HepG2 (cell line): Measurements from ENCODE around the gene PDIK1L. TPM values are rescaled to one million over a fixed set of nuclear protein-coding genes. Genes with fewer than 3 reads are reported as not detected.

Experiments
- ATAC-seq: fragments of 200-7000 bp; cut with Tn5 transposase; 3 replicates; pipeline ENCODE4 v1.9.1; 2020; ENCODE audit warnings: mild to moderate bottlenecking, moderate library complexity
- BruUV-seq: library from RNA; stranded (reverse); fragments of 400-500 nt; replicated peaks from 2 replicates; lab custom pipeline; 2021; lab: Mats Ljungman, UMichigan
- CTCF ChIA-PET: fragments of 300-600 bp; formaldehyde crosslinking; extraction: SDS; loops from one replicate; lab custom pipeline; 2021; ENCODE audit warnings: low total read pairs, inconsistent platforms, low intra/inter-chr PET ratio; lab: Yijun Ruan, JAX
- POLR2A ChIA-PET: fragments of 350-600 bp; sonication (Branson Sonifier 250); formaldehyde crosslinking; loops from one replicate; lab custom pipeline; 2020; ENCODE audit warnings: antibody characterized with exemption, inconsistent platforms; lab: Yijun Ruan, JAX
- DNase-seq: peaks from one replicate; pipeline ENCODE4 v3.0.0-alpha.2; 2015; ENCODE audit warnings: low spot score
- FAIRE-seq: peaks from 3 replicates; lab custom pipeline; 2011; peaks lifted over from hg19 to GRCh38; lab: Jason Lieb, UNC
- H2AFZ ChIP-seq: one replicate; pipeline ENCODE4 v1.6.1; 2011; ENCODE audit warnings: low read length, inconsistent platforms
- H3K27ac ChIP-seq: fragments of 300-600 bp; 3 replicates; pipeline ENCODE4 v1.8.0; 2011; ENCODE audit warnings: mixed run types, mild to moderate bottlenecking, mixed read lengths, low read length, inconsistent platforms; ENCODE audit not compliant: insufficient read depth; ENCODE audit errors: extremely low read length
- H3K27me3 ChIP-seq, 2 experiments: fragments of 200-600 bp in 1 of 2; 2 replicates in 1 of 2; 3 replicates in 1 of 2; pipeline versions ENCODE4 v1.6.0 to v1.8.0; 2011; ENCODE audit warnings: low read length in 2 of 2, mild to moderate bottlenecking in 2 of 2, moderate library complexity in 2 of 2, inconsistent platforms in 1 of 2; ENCODE audit not compliant: insufficient read depth in 2 of 2, control insufficient read depth in 1 of 2
- H3K36me3 ChIP-seq, 2 experiments: fragments of 200-600 bp in 1 of 2; replicated peaks in 1 of 2; 2 replicates in 1 of 2; 3 replicates in 1 of 2; pipeline versions ENCODE4 v1.5.1 to v1.8.0; 2011; ENCODE audit warnings: low read length in 2 of 2, inconsistent platforms in 1 of 2; ENCODE audit not compliant: insufficient read depth in 2 of 2, control insufficient read depth in 1 of 2
- H3K4me1 ChIP-seq: 2 replicates; pipeline ENCODE4 v1.5.1; 2012; ENCODE audit warnings: low read length, inconsistent platforms; ENCODE audit not compliant: insufficient read depth
- H3K4me2 ChIP-seq: 2 replicates; pipeline ENCODE4 v1.6.0; 2011; ENCODE audit warnings: low read depth, low read length, inconsistent platforms
- H3K4me3 ChIP-seq, 3 experiments: fragments of 200-600 bp in 1 of 3; sonication (generic), shearing (Covaris generic) in 1 of 3; replicated peaks in 1 of 3; 2 replicates each; pipeline ENCODE4 v1.5.1; 2011 to 2016; ENCODE audit warnings: low read length in 3 of 3, inconsistent platforms in 2 of 3, low read depth in 2 of 3, mild to moderate bottlenecking in 2 of 3, control low read depth in 1 of 3, mixed read lengths in 1 of 3; ENCODE audit not compliant: insufficient read depth in 1 of 3
- H3K79me2 ChIP-seq: one replicate; pipeline ENCODE4 v1.6.1; 2011; ENCODE audit warnings: low read length, inconsistent platforms; ENCODE audit not compliant: insufficient read depth
- H3K9ac ChIP-seq: 2 replicates; pipeline ENCODE4 v1.6.0; 2011; ENCODE audit warnings: mild to moderate bottlenecking, low read depth, low read length, inconsistent platforms; ENCODE audit not compliant: insufficient read depth
- H3K9me3 ChIP-seq: 2 replicates; pipeline ENCODE4 v1.5.1; 2012; ENCODE audit warnings: mild to moderate bottlenecking, low read length
- H4K20me1 ChIP-seq: 2 replicates; pipeline ENCODE4 v1.6.0; 2011; ENCODE audit warnings: inconsistent platforms, mild to moderate bottlenecking, low read length, moderate library complexity; ENCODE audit not compliant: insufficient read depth
- AHR ChIP-seq: IDR thresholded peaks from 2 replicates; pipeline ENCODE4 v1.6.1; 2018; ENCODE audit warnings: missing genetic modification reagents, missing compliant biosample characterization
- ARNTL ChIP-seq: sonication (generic); formaldehyde crosslinking; IDR thresholded peaks from 2 replicates; pipeline ENCODE4 v1.4.0; 2020; ENCODE audit warnings: mild to moderate bottlenecking, missing genetic modification reagents
- ERF ChIP-seq: IDR thresholded peaks from 2 replicates; pipeline ENCODE4 v1.6.1; 2018; ENCODE audit warnings: missing biosample characterization, missing genetic modification reagents
- GRHL1 ChIP-seq: sonication (generic); formaldehyde crosslinking; conservative IDR thresholded peaks from 2 replicates; pipeline ENCODE4 v1.8.0; 2022; ENCODE audit warnings: missing genetic modification reagents
- KLF16 ChIP-seq, 2 experiments: sonication (generic) in 1 of 2; formaldehyde crosslinking in 1 of 2; IDR thresholded peaks; 2 replicates each; pipeline versions ENCODE4 v1.6.1 to v1.8.0; 2016 to 2023; ENCODE audit warnings: missing genetic modification reagents in 2 of 2, missing compliant biosample characterization in 1 of 2
- POLR2AphosphoS2 ChIP-seq: IDR thresholded peaks from 2 replicates; pipeline ENCODE4 v1.6.1; 2011; ENCODE audit warnings: low read depth, low read length, improper control_type of control experiment
- PRDM10 ChIP-seq: sonication (generic); formaldehyde crosslinking; IDR thresholded peaks from 2 replicates; pipeline ENCODE4 v1.4.0; 2020; ENCODE audit warnings: low read depth, missing genetic modification reagents
- STAG1 ChIP-seq: sonication (generic); formaldehyde crosslinking; IDR thresholded peaks from 2 replicates; pipeline ENCODE4 v1.4.0; 2020; ENCODE audit warnings: missing genetic modification reagents
- ZBTB10 ChIP-seq: sonication (generic); formaldehyde crosslinking; IDR thresholded peaks from 2 replicates; pipeline ENCODE4 v1.4.0; 2020; ENCODE audit warnings: missing genetic modification reagents, borderline replicate concordance
- ZNF296 ChIP-seq: sonication (generic); formaldehyde crosslinking; conservative IDR thresholded peaks from 2 replicates; pipeline ENCODE4 v1.5.0; 2020; ENCODE audit warnings: mild to moderate bottlenecking, missing genetic modification reagents
- ZNF343 ChIP-seq: sonication (generic); formaldehyde crosslinking; IDR thresholded peaks from 2 replicates; pipeline ENCODE4 v1.4.0; 2020; ENCODE audit warnings: mild to moderate bottlenecking, missing genetic modification reagents
- ZNF576 ChIP-seq: sonication (generic); formaldehyde crosslinking; IDR thresholded peaks from 2 replicates; pipeline ENCODE4 v1.4.0; 2020; ENCODE audit warnings: mild to moderate bottlenecking, missing genetic modification reagents
- ZNF775 ChIP-seq: sonication (generic); formaldehyde crosslinking; IDR thresholded peaks from 2 replicates; pipeline ENCODE4 v1.4.0; 2020; ENCODE audit warnings: missing genetic modification reagents, mild to moderate bottlenecking, moderate library complexity, borderline replicate concordance
- WGBS: methylation state at CpG from one replicate; pipeline ENCODE4 v1.1.6; 2017; ENCODE audit warnings: low lambda C conversion rate; 5-methylcytosine and 5-hydroxymethylcytosine counted together
- in situ Hi-C: cut with HindIII; loops from 2 replicates; pipeline ENCODE4 v1.10.0; 2017; ENCODE audit warnings: low pct_unique_long_range_greater_than_20kb; ENCODE audit not compliant: extremely low pct_ligation_motif_present
- intact Hi-C: fragments of 100-400 bp; cut with micrococcal nuclease; formaldehyde crosslinking; loops from one replicate; pipeline ENCODE4 v1.10.0; 2022; ENCODE audit not compliant: unreplicated experiment
- polyA plus RNA-seq, 8 experiments: library from polyadenylated mRNA; depleted of rRNA in 3 of 8; stranded (reverse) in 7 of 8; unstranded in 1 of 8; fragments of >200 nt; fragmentation: Illumina TruSeq in 4 of 8; extraction: Trizol in 4 of 8; gene quantifications; 2 replicates each; pipeline versions ENCODE4 v1.2.1 to v1.2.3, GENCODE V29; 2011 to 2016; ENCODE audit warnings: low read depth in 4 of 8, missing spikeins in 1 of 8, mixed read lengths in 1 of 8; ENCODE audit not compliant: insufficient read depth in 1 of 8
- total RNA-seq, 5 experiments: library from RNA; depleted of rRNA; stranded (reverse); fragments of >200 nt; fragmentation: Illumina TruSeq; extraction: Trizol; gene quantifications; 2 replicates each; pipeline ENCODE4 v1.2.3, GENCODE V29; 2016; ENCODE audit warnings: low read depth in 1 of 5

PDIK1L gene
- total and polyA plus RNA-seq, 2 of the 13 experiments (the other 11 are each of a cell fraction or from before 2014, with no cell fraction given) = 1.9 to 4.6 TPM

GRCh38 chr1:26145041-26145959 lies 33.7 kb downstream of the PDIK1L start (continued):
- no peak for TF ChIP-seq ZNF296
- TF ChIP-seq STAG1 (CRISPR knock-in tag) = peak; percentile 81
- 0 out of 2 replicates have a peak, but pooled peaks have one; percentile 20 for TF ChIP-seq ERF (CRISPR knock-in tag)
- TF ChIP-seq KLF16 (CRISPR knock-in tag; IDR thresholded peaks at IDR 0.05) = 0 out of 4 replicates have a peak, but pooled peaks of 1 of the 2 experiments have one; percentile 30
- no peak for TF ChIP-seq ZNF576 (CRISPR knock-in tag)
- TF ChIP-seq PRDM10 (CRISPR knock-in tag) = 0 out of 2 replicates have a peak, but pooled peaks have one; percentile 48
- TF ChIP-seq, all 625 proteins: peak for 23

- DNase-seq (no peak), FAIRE-seq (no peak), ATAC-seq (no peak)
- WGBS = 0% methylated on average over 6 of the region's 6 CpGs
- BruUV-seq = no TSS peak
- Histone ChIP-seq H3K9ac (no peak overlapping the region), H3K27ac (no peak overlapping the region), H3K4me1 (peaks cover 13% of the 10 kb centered on the region; the same call in 1 of the 2 replicates), H2AFZ (no peak overlapping the region), H3K4me3 (no peak overlapping the region), H3K27me3 (peaks cover 0 to 11% of the 10 kb centered on the region in 2 experiments; a peak in 4 of 5 replicates), H3K4me2 (no peak overlapping the region), H4K20me1 (no peaks in the 10 kb centered on the region), H3K9me3 (no peaks in the 10 kb centered on the region), H3K36me3 (no peaks in the 10 kb centered on the region), H3K79me2 (no peaks in the 10 kb centered on the region)
- intact Hi-C loops = loop anchor here (1.0 kb wide), 2 partner anchors 41 to 111 kb away; no protein-coding TSS in a partner anchor
- in situ Hi-C loops = no loop called here
- ChIA-PET CTCF (interaction anchor here (2.1 to 4.3 kb wide), 2 partner anchors 41 to 109 kb away, joined by 11 to 66 read pairs; no protein-coding TSS in a partner anchor), POLR2A (no interaction called here)
- no peak for TF ChIP-seq AHR
- TF ChIP-seq GRHL1 (CRISPR knock-in tag) = no peak
- TF ChIP-seq ZNF775 (CRISPR knock-in tag) = no peak
- TF ChIP-seq POLR2AphosphoS2 = no peak
- no peak for TF ChIP-seq ARNTL (CRISPR knock-in tag)
- no peak for TF ChIP-seq ZBTB10 (CRISPR knock-in tag)
- TF ChIP-seq ZNF343 (CRISPR knock-in tag) = no peak
These were observed 34.3 kb downstream of the PDIK1L start for GRCh38 chr1:26145960-26146294.
